HepG2 (cell line): ENCODE measurements around the gene GRID1. TPM values are rescaled to one million over a fixed set of nuclear protein-coding genes. Genes with fewer than 3 reads are reported as not detected.
A peak's percentile ranks its signal among the peaks of the same experiment; 100 is the strongest.

Source experiments
- ATAC-seq: fragments of 200-7000 bp; cut with Tn5 transposase; 3 replicates; pipeline ENCODE4 v1.9.1; 2020; ENCODE audit warnings: mild to moderate bottlenecking, moderate library complexity
- BruUV-seq: library from RNA; stranded (reverse); fragments of 400-500 nt; replicated peaks from 2 replicates; lab custom pipeline; 2021; lab: Mats Ljungman, UMichigan
- CTCF ChIA-PET: fragments of 300-600 bp; formaldehyde crosslinking; extraction: SDS; loops from one replicate; lab custom pipeline; 2021; ENCODE audit warnings: low total read pairs, inconsistent platforms, low intra/inter-chr PET ratio; lab: Yijun Ruan, JAX
- POLR2A ChIA-PET: fragments of 350-600 bp; sonication (Branson Sonifier 250); formaldehyde crosslinking; loops from one replicate; lab custom pipeline; 2020; ENCODE audit warnings: antibody characterized with exemption, inconsistent platforms; lab: Yijun Ruan, JAX
- DNase-seq: peaks from one replicate; pipeline ENCODE4 v3.0.0-alpha.2; 2015; ENCODE audit warnings: low spot score
- FAIRE-seq: peaks from 3 replicates; lab custom pipeline; 2011; peaks lifted over from hg19 to GRCh38; lab: Jason Lieb, UNC
- H2AFZ ChIP-seq: one replicate; pipeline ENCODE4 v1.6.1; 2011; ENCODE audit warnings: low read length, inconsistent platforms
- H3K27ac ChIP-seq: fragments of 300-600 bp; 3 replicates; pipeline ENCODE4 v1.8.0; 2011; ENCODE audit warnings: mixed run types, mild to moderate bottlenecking, mixed read lengths, low read length, inconsistent platforms; ENCODE audit not compliant: insufficient read depth; ENCODE audit errors: extremely low read length
- H3K27me3 ChIP-seq, 2 experiments: fragments of 200-600 bp in 1 of 2; 2 replicates in 1 of 2; 3 replicates in 1 of 2; pipeline versions ENCODE4 v1.6.0 to v1.8.0; 2011; ENCODE audit warnings: low read length in 2 of 2, mild to moderate bottlenecking in 2 of 2, moderate library complexity in 2 of 2, inconsistent platforms in 1 of 2; ENCODE audit not compliant: insufficient read depth in 2 of 2, control insufficient read depth in 1 of 2
- H3K36me3 ChIP-seq, 2 experiments: fragments of 200-600 bp in 1 of 2; replicated peaks in 1 of 2; 2 replicates in 1 of 2; 3 replicates in 1 of 2; pipeline versions ENCODE4 v1.5.1 to v1.8.0; 2011; ENCODE audit warnings: low read length in 2 of 2, inconsistent platforms in 1 of 2; ENCODE audit not compliant: insufficient read depth in 2 of 2, control insufficient read depth in 1 of 2
- H3K4me1 ChIP-seq: 2 replicates; pipeline ENCODE4 v1.5.1; 2012; ENCODE audit warnings: low read length, inconsistent platforms; ENCODE audit not compliant: insufficient read depth
- H3K4me2 ChIP-seq: 2 replicates; pipeline ENCODE4 v1.6.0; 2011; ENCODE audit warnings: low read depth, low read length, inconsistent platforms
- H3K4me3 ChIP-seq, 3 experiments: fragments of 200-600 bp in 1 of 3; sonication (generic), shearing (Covaris generic) in 1 of 3; replicated peaks in 1 of 3; 2 replicates each; pipeline ENCODE4 v1.5.1; 2011 to 2016; ENCODE audit warnings: low read length in 3 of 3, inconsistent platforms in 2 of 3, low read depth in 2 of 3, mild to moderate bottlenecking in 2 of 3, control low read depth in 1 of 3, mixed read lengths in 1 of 3; ENCODE audit not compliant: insufficient read depth in 1 of 3
- H3K79me2 ChIP-seq: one replicate; pipeline ENCODE4 v1.6.1; 2011; ENCODE audit warnings: low read length, inconsistent platforms; ENCODE audit not compliant: insufficient read depth
- H3K9ac ChIP-seq: 2 replicates; pipeline ENCODE4 v1.6.0; 2011; ENCODE audit warnings: mild to moderate bottlenecking, low read depth, low read length, inconsistent platforms; ENCODE audit not compliant: insufficient read depth
- H3K9me3 ChIP-seq: 2 replicates; pipeline ENCODE4 v1.5.1; 2012; ENCODE audit warnings: mild to moderate bottlenecking, low read length
- H4K20me1 ChIP-seq: 2 replicates; pipeline ENCODE4 v1.6.0; 2011; ENCODE audit warnings: inconsistent platforms, mild to moderate bottlenecking, low read length, moderate library complexity; ENCODE audit not compliant: insufficient read depth
- ATF7 ChIP-seq, 2 experiments: fragments of 450-650 bp in 1 of 2; sonication (generic) in 1 of 2; formaldehyde crosslinking in 1 of 2; IDR thresholded peaks; 2 replicates each; pipeline versions ENCODE4 v1.4.0 to v1.6.1; 2016 to 2020; ENCODE audit warnings: antibody characterized with exemption in 1 of 2, mild to moderate bottlenecking in 1 of 2, missing genetic modification reagents in 1 of 2
- CBX2 ChIP-seq, 2 experiments: fragments of 200-600 bp in 1 of 2; sonication (generic); formaldehyde crosslinking in 1 of 2; IDR thresholded peaks; 2 replicates each; pipeline versions ENCODE4 v1.7.0 to v1.8.1; 2018 to 2022; ENCODE audit warnings: low read depth in 2 of 2, low read length in 1 of 2, mild to moderate bottlenecking in 1 of 2, missing genetic modification reagents in 1 of 2
- CEBPB ChIP-seq: IDR thresholded peaks from 2 replicates; pipeline ENCODE4 v1.6.1; 2011; ENCODE audit warnings: low read depth, low read length, improper control_type of control experiment, borderline replicate concordance
- FOXJ3 ChIP-seq: sonication (generic); formaldehyde crosslinking; IDR thresholded peaks from 2 replicates; pipeline ENCODE4 v1.4.0; 2020; ENCODE audit warnings: missing genetic modification reagents, mild to moderate bottlenecking, borderline replicate concordance
- HDAC2 ChIP-seq: sonication (generic); formaldehyde crosslinking; IDR thresholded peaks from 2 replicates; pipeline ENCODE4 v1.4.0; 2020; ENCODE audit warnings: missing genetic modification reagents
- HMGA1 ChIP-seq: sonication (generic); formaldehyde crosslinking; conservative IDR thresholded peaks from 2 replicates; pipeline ENCODE4 v1.4.0; 2020; ENCODE audit warnings: missing genetic modification reagents
- MXI1 ChIP-seq: IDR thresholded peaks from 3 replicates; pipeline ENCODE4 v1.6.1; 2012; ENCODE audit warnings: low read depth, low read length, inconsistent platforms, borderline replicate concordance
- PHF8 ChIP-seq: sonication (generic); formaldehyde crosslinking; IDR thresholded peaks from 2 replicates; pipeline ENCODE4 v1.5.0; 2020; ENCODE audit warnings: missing genetic modification reagents
- SIN3B ChIP-seq: fragments of 150-350 bp; IDR thresholded peaks from 2 replicates; pipeline ENCODE4 v1.6.1; 2014; ENCODE audit warnings: low read length
- SRF ChIP-seq: IDR thresholded peaks from 2 replicates; pipeline ENCODE4 v1.6.1; 2011; ENCODE audit warnings: mild to moderate bottlenecking, low read depth, low read length, moderate library complexity
- TOPORS ChIP-seq: sonication (generic); formaldehyde crosslinking; IDR thresholded peaks from 2 replicates; pipeline ENCODE4 v1.8.0; 2023; ENCODE audit warnings: mild to moderate bottlenecking, missing genetic modification reagents
- ZNF44 ChIP-seq: sonication (generic); formaldehyde crosslinking; IDR thresholded peaks from 2 replicates; pipeline ENCODE4 v1.5.1; 2020; ENCODE audit warnings: mild to moderate bottlenecking, missing genetic modification reagents
- ZNF766 ChIP-seq: sonication (generic); formaldehyde crosslinking; IDR thresholded peaks from 2 replicates; pipeline ENCODE4 v1.5.0; 2020; ENCODE audit warnings: missing genetic modification reagents, borderline replicate concordance
- ZNF788 ChIP-seq: sonication (generic); formaldehyde crosslinking; IDR thresholded peaks from 2 replicates; pipeline ENCODE4 v1.5.0; 2020; ENCODE audit warnings: mild to moderate bottlenecking, missing genetic modification reagents, borderline replicate concordance
- ZSCAN22 ChIP-seq: sonication (generic); formaldehyde crosslinking; IDR thresholded peaks from 2 replicates; pipeline ENCODE4 v1.4.0; 2020; ENCODE audit warnings: mild to moderate bottlenecking, missing genetic modification reagents
- WGBS: methylation state at CpG from one replicate; pipeline ENCODE4 v1.1.6; 2017; ENCODE audit warnings: low lambda C conversion rate; 5-methylcytosine and 5-hydroxymethylcytosine counted together
- in situ Hi-C: cut with HindIII; loops from 2 replicates; pipeline ENCODE4 v1.10.0; 2017; ENCODE audit warnings: low pct_unique_long_range_greater_than_20kb; ENCODE audit not compliant: extremely low pct_ligation_motif_present
- intact Hi-C: fragments of 100-400 bp; cut with micrococcal nuclease; formaldehyde crosslinking; loops from one replicate; pipeline ENCODE4 v1.10.0; 2022; ENCODE audit not compliant: unreplicated experiment
- polyA plus RNA-seq, 8 experiments: library from polyadenylated mRNA; depleted of rRNA in 3 of 8; stranded (reverse) in 7 of 8; unstranded in 1 of 8; fragments of >200 nt; fragmentation: Illumina TruSeq in 4 of 8; extraction: Trizol in 4 of 8; gene quantifications; 2 replicates each; pipeline versions ENCODE4 v1.2.1 to v1.2.3, GENCODE V29; 2011 to 2016; ENCODE audit warnings: low read depth in 4 of 8, missing spikeins in 1 of 8, mixed read lengths in 1 of 8; ENCODE audit not compliant: insufficient read depth in 1 of 8
- total RNA-seq, 5 experiments: library from RNA; depleted of rRNA; stranded (reverse); fragments of >200 nt; fragmentation: Illumina TruSeq; extraction: Trizol; gene quantifications; 2 replicates each; pipeline ENCODE4 v1.2.3, GENCODE V29; 2016; ENCODE audit warnings: low read depth in 1 of 5

The GRID1 gene
- total and polyA plus RNA-seq, 2 of the 13 experiments (the other 11 are each of a cell fraction or from before 2014, with no cell fraction given), result 0.05 TPM; not detected in 1

- H3K9ac ChIP-seq, result no peak overlapping the region
- TF ChIP-seq SIN3B (no peak), CEBPB (0 out of 2 replicates have a peak, but pooled peaks have one; percentile 3), ATF7 (IDR thresholded peaks at IDR 0.05) (peak; percentile 59; the same call in 1 of the 2 replicates), ATF7 (CRISPR knock-in tag; IDR thresholded peaks at IDR 0.05) (no peak), SRF (no peak)
- no peak overlapping the region for H3K27ac ChIP-seq
- H4K20me1 ChIP-seq, result no peaks in the 10 kb centered on the region
- 53% methylated on average over 5 of the region's 5 CpGs for WGBS
- DNase-seq, result no peak
- no peak for FAIRE-seq
- H3K36me3 ChIP-seq, result no peaks in the 10 kb centered on the region
- in situ Hi-C loops (no loop called here), intact Hi-C loops (no loop called here)
- no peaks in the 10 kb centered on the region for H3K27me3 ChIP-seq
- H3K4me2 ChIP-seq, result no peak overlapping the region
- no TSS peak for BruUV-seq
- ChIA-PET CTCF (no interaction called here), POLR2A (no interaction called here)
- H3K4me1 ChIP-seq, result no peaks in the 10 kb centered on the region
- H2AFZ ChIP-seq, result no peak overlapping the region
- no peak for ATAC-seq
- H3K4me3 ChIP-seq, result no peak overlapping the region
- no peaks in the 10 kb centered on the region for H3K9me3 ChIP-seq
- H3K79me2 ChIP-seq, result no peaks in the 10 kb centered on the region
These were observed 292.3 kb downstream of the GRID1 start for GRCh38 chr10:86074294-86074693.

DNA sequence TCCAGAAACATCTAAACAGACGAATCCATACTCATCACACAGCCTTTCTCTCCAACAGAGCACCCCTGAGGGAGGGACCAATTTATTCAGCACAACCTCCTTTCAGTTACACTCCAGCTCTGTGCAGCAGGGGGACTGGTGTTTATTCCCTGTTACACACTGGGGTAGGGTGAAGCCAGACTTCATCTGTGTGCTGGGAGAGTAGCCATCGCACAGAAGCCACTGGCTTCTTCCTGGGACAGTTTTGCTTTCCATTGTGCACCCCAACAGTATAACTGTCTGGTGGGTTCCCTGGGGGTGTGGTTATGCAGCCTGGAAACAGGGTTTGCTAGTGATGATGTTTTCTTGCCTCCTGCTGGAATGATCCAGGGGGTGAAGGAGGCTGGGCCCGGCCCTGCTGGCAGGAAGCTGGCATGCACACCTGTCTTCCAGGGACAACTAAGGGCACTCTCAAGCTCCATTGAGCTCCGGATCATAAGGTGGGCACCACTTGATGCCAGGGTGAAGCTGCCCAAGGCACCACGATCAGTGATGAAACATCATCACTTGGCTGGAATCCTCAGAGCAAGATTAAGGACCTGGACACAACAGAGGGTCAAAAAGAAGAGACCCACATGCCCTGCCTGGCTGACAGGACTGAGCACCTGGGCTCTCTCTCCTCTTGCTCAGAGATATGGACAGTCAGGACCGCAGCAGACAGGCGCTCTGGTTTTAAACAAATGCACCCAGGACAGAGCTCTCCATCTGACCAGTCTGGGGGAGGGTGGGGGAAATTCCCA, 293.2 kb downstream of the GRID1 start:
- FAIRE-seq (no peak), ATAC-seq (no peak), DNase-seq (no peak)
- in situ Hi-C loops, result no loop called here
- Histone ChIP-seq H2AFZ (no peak overlapping the region), H3K36me3 (no peaks in the 10 kb centered on the region), H3K4me3 (no peak overlapping the region), H3K27me3 (no peaks in the 10 kb centered on the region; a peak in 1 of 5 replicates), H3K4me2 (no peak overlapping the region), H3K4me1 (no peaks in the 10 kb centered on the region), H3K27ac (no peak overlapping the region), H3K9ac (no peak overlapping the region), H3K9me3 (no peaks in the 10 kb centered on the region), H3K79me2 (no peaks in the 10 kb centered on the region), H4K20me1 (no peaks in the 10 kb centered on the region)
- POLR2A ChIA-PET, result no interaction called here
- TF ChIP-seq ZNF766 (CRISPR knock-in tag) (no peak), TOPORS (no peak), HDAC2 (CRISPR knock-in tag) (no peak), HMGA1 (no peak), ZNF788 (CRISPR knock-in tag) (no peak), MXI1 (no peak), ZNF44 (CRISPR knock-in tag) (no peak), ZSCAN22 (CRISPR knock-in tag) (no peak), CBX2 (IDR thresholded peaks at IDR 0.05; ENCODE audit: low read depth, low read length) (no peak), CBX2 (CRISPR knock-in tag; IDR thresholded peaks at IDR 0.05; ENCODE audit: low read depth) (no peak), FOXJ3 (no peak), PHF8 (CRISPR knock-in tag) (no peak)
- intact Hi-C loops, result no loop called here
- BruUV-seq, result no TSS peak
- 2% methylated on average over 6 of the region's 7 CpGs for WGBS
- CTCF ChIA-PET, result no interaction called here
